ENCODE measurements around the gene LKAAEAR1. TPM values are rescaled to one million over a fixed set of nuclear protein-coding genes. Genes with fewer than 3 reads are reported as not detected.

LKAAEAR1 gene
- total and polyA plus RNA-seq, 2 of the 13 experiments (the other 11 are each of a cell fraction or from before 2014, with no cell fraction given) = not detected

DNA sequence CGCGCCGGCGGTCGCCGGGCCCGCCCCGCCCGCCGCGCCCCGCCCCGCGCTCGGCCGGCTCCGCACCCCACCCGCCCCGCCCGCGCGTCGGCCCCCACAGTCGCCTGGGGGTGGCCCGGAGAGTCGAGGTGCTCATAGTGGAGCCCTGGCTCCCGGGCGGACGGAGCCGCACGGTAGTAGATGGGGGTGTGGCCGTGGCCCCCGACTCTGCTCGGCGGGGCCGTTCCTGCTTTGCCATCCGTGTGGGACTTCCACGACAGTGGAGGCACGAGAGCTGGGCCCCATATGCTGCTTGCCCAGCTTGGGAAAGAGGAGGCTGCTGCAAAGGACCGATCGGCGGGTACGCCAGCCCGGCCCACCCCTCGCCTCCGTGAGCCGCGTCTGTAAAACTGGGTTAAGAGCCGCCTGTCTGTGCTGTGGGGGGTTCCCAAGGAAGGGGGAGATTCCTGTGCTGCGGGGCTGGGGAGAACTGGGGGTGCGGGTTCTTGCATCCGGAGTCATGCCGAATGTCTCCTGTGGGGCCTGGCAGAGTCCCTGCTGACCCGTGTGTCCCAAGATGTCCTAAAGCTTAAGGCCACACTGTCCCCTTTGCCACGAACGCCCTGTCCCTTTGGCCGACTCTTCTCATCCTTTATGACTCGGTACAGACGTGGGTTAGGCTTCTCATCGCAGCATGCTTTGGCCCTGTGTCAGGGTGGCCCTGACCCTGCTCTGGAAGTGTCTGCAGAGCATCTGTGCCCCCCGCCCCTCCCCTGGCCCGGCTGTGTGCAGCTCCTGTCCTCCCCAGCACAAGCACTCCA is 4.0 kb downstream of the LKAAEAR1 start, which contains the start of gene OPRL1 (continued):
- TF ChIP-seq, protein P1, sequence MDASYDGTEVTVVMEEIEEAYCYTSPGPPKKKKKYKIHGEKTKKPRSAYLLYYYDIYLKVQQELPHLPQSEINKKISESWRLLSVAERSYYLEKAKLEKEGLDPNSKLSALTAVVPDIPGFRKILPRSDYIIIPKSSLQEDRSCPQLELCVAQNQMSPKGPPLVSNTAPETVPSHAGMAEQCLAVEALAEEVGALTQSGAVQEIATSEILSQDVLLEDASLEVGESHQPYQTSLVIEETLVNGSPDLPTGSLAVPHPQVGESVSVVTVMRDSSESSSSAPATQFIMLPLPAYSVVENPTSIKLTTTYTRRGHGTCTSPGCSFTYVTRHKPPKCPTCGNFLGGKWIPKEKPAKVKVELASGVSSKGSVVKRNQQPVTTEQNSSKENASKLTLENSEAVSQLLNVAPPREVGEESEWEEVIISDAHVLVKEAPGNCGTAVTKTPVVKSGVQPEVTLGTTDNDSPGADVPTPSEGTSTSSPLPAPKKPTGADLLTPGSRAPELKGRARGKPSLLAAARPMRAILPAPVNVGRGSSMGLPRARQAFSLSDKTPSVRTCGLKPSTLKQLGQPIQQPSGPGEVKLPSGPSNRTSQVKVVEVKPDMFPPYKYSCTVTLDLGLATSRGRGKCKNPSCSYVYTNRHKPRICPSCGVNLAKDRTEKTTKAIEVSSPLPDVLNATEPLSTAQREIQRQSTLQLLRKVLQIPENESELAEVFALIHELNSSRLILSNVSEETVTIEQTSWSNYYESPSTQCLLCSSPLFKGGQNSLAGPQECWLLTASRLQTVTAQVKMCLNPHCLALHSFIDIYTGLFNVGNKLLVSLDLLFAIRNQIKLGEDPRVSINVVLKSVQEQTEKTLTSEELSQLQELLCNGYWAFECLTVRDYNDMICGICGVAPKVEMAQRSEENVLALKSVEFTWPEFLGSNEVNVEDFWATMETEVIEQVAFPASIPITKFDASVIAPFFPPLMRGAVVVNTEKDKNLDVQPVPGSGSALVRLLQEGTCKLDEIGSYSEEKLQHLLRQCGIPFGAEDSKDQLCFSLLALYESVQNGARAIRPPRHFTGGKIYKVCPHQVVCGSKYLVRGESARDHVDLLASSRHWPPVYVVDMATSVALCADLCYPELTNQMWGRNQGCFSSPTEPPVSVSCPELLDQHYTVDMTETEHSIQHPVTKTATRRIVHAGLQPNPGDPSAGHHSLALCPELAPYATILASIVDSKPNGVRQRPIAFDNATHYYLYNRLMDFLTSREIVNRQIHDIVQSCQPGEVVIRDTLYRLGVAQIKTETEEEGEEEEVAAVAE (CRISPR knock-in tag; IDR thresholded peaks at IDR 0.05; ENCODE audit: borderline replicate concordance) = no peak
- TF ChIP-seq ZNF224 (CRISPR knock-in tag; IDR thresholded peaks at IDR 0.05) (no peak), ZNF350 (CRISPR knock-in tag; IDR thresholded peaks at IDR 0.05; ENCODE audit: borderline replicate concordance, low read depth) (peak; percentile 31; the same call in 1 of the 2 replicates), SP2 (CRISPR knock-in tag; IDR thresholded peaks at IDR 0.05) (0 out of 2 replicates have a peak, but pooled peaks have one; percentile 32), ZNF614 (CRISPR knock-in tag; IDR thresholded peaks at IDR 0.05; ENCODE audit: borderline replicate concordance) (no peak), ZNF329 (CRISPR knock-in tag; IDR thresholded peaks at IDR 0.05; ENCODE audit: low read depth) (0 out of 2 replicates have a peak, but pooled peaks have one; percentile 42), DMAP1 (CRISPR knock-in tag; IDR thresholded peaks at IDR 0.05) (no peak; the same call in 1 of the 2 replicates), MAFF (IDR thresholded peaks at IDR 0.05; ENCODE audit: low read depth, low read length) (no peak), SIN3A (IDR thresholded peaks at IDR 0.05; ENCODE audit: borderline replicate concordance, low read depth, low read length) (0 out of 2 replicates have a peak, but pooled peaks have one; percentile 14), SMAD1 (CRISPR knock-in tag; IDR thresholded peaks at IDR 0.05; ENCODE audit: borderline replicate concordance, low read depth) (no peak), KDM6A (CRISPR knock-in tag; IDR thresholded peaks at IDR 0.05; ENCODE audit: low read depth) (no peak), PRMT3 (CRISPR knock-in tag; IDR thresholded peaks at IDR 0.05; ENCODE audit: borderline replicate concordance, low read depth) (no peak), JUND (CRISPR knock-in tag; IDR thresholded peaks at IDR 0.05) (no peak), ZFX (CRISPR knock-in tag; IDR thresholded peaks at IDR 0.05; ENCODE audit: low read depth) (peak; percentile 19; the same call in 1 of the 2 replicates), EED (CRISPR knock-in tag; IDR thresholded peaks at IDR 0.05) (0 out of 2 replicates have a peak, but pooled peaks have one; percentile 71), HOXA7 (CRISPR knock-in tag; IDR thresholded peaks at IDR 0.05) (no peak), ZNF543 (CRISPR knock-in tag; IDR thresholded peaks at IDR 0.05) (peak; percentile 57; the same call in 1 of the 2 replicates), YEATS2 (CRISPR knock-in tag; IDR thresholded peaks at IDR 0.05; ENCODE audit: borderline replicate concordance) (no peak)
- TF ChIP-seq, protein P2, sequence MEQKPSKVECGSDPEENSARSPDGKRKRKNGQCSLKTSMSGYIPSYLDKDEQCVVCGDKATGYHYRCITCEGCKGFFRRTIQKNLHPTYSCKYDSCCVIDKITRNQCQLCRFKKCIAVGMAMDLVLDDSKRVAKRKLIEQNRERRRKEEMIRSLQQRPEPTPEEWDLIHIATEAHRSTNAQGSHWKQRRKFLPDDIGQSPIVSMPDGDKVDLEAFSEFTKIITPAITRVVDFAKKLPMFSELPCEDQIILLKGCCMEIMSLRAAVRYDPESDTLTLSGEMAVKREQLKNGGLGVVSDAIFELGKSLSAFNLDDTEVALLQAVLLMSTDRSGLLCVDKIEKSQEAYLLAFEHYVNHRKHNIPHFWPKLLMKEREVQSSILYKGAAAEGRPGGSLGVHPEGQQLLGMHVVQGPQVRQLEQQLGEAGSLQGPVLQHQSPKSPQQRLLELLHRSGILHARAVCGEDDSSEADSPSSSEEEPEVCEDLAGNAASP (CRISPR knock-in tag; IDR thresholded peaks at IDR 0.05; ENCODE audit: borderline replicate concordance) = no peak
- TF ChIP-seq, protein P3, sequence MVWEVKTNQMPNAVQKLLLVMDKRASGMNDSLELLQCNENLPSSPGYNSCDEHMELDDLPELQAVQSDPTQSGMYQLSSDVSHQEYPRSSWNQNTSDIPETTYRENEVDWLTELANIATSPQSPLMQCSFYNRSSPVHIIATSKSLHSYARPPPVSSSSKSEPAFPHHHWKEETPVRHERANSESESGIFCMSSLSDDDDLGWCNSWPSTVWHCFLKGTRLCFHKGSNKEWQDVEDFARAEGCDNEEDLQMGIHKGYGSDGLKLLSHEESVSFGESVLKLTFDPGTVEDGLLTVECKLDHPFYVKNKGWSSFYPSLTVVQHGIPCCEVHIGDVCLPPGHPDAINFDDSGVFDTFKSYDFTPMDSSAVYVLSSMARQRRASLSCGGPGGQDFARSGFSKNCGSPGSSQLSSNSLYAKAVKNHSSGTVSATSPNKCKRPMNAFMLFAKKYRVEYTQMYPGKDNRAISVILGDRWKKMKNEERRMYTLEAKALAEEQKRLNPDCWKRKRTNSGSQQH (CRISPR knock-in tag; IDR thresholded peaks at IDR 0.05; ENCODE audit: low read depth) = peak; percentile 72; the same call in 1 of the 2 replicates

All from HepG2 (cell line).